Esophagus muscularis mucosa (tissue), 4 donors: ENCODE measurements around the gene KLK3. TPM values are rescaled to one million over a fixed set of nuclear protein-coding genes. Genes with fewer than 3 reads are reported as not detected.

Experiments
- DNase-seq: peaks from one replicate; pipeline ENCODE4 v3.0.0-alpha.2; 2017; ENCODE audit errors: extremely low spot score
- H3K27ac ChIP-seq, 4 donors: fragments of 200-600 bp; sonication (generic); replicated peaks in 1 of 4; 1 replicate in 3 of 4; 2 replicates in 1 of 4; pipeline ENCODE4 v1.5.1; 2016 to 2019; ENCODE audit warnings: mild to moderate bottlenecking in 1 of 4
- H3K27me3 ChIP-seq, 4 donors: fragments of 200-600 bp; sonication (generic); one replicate each; pipeline versions ENCODE4 v1.5.1 to v1.6.0; 2016 to 2019
- H3K36me3 ChIP-seq, 4 donors: fragments of 200-600 bp; sonication (generic); one replicate each; pipeline ENCODE4 v1.5.1; 2016 to 2019
- H3K4me1 ChIP-seq, 4 donors: fragments of 200-600 bp; sonication (generic); one replicate each; pipeline ENCODE4 v1.5.1; 2016 to 2019
- H3K4me3 ChIP-seq, 4 donors: fragments of 200-600 bp; sonication (generic); 1 replicate in 2 of 4; 2 replicates in 2 of 4; pipeline ENCODE4 v1.5.1; 2016 to 2019; ENCODE audit warnings: mild to moderate bottlenecking in 4 of 4, moderate library complexity in 1 of 4
- H3K9me3 ChIP-seq, 4 donors: fragments of 200-600 bp; sonication (generic); 1 replicate in 3 of 4; 2 replicates in 1 of 4; pipeline ENCODE4 v1.5.1; 2016 to 2019
- CTCF ChIP-seq, 3 experiments: fragments of 200-600 bp in 2 of 3; fragments of 450-650 bp in 1 of 3; sonication (generic) in 2 of 3; IDR thresholded peaks; one replicate each; pipeline ENCODE4 v1.5.1; 2017 to 2019; ENCODE audit warnings: antibody characterized with exemption in 3 of 3, mild to moderate bottlenecking in 2 of 3, moderate library complexity in 1 of 3
- EP300 ChIP-seq: sonication (generic); formaldehyde crosslinking; IDR thresholded peaks from one replicate; pipeline ENCODE4 v1.6.1; 2017; ENCODE audit warnings: antibody characterized with exemption
- POLR2A ChIP-seq: fragments of 450-650 bp; IDR thresholded peaks from one replicate; pipeline ENCODE4 v1.6.1; 2017; ENCODE audit warnings: antibody characterized with exemption, moderate library complexity, mild to moderate bottlenecking, low read depth
- POLR2AphosphoS5 ChIP-seq, 2 donors: sonication (generic); formaldehyde crosslinking; IDR thresholded peaks; one replicate each; pipeline ENCODE4 v1.6.1; 2017; ENCODE audit warnings: antibody characterized with exemption in 2 of 2
- WGBS: methylation state at CpG from one replicate; pipeline ENCODE4 v1.1.5; 2018; 5-methylcytosine and 5-hydroxymethylcytosine counted together
- intact Hi-C: fragments of 100-400 bp; cut with DNase I; formaldehyde crosslinking; loops from one replicate; pipeline ENCODE4 v1.15.1; 2023
- total RNA-seq, 4 donors: library from RNA; depleted of rRNA; stranded (reverse); fragments of >200 nt; gene quantifications; one replicate each; pipeline versions ENCODE4 v1.1.0 to v1.2.1, GENCODE V29; 2016

The KLK3 gene
- total RNA-seq, 4 donors from 2014 or later, result not detected

- no peaks in the 10 kb centered on the region for H3K36me3 ChIP-seq
- no peaks in the 10 kb centered on the region for H3K9me3 ChIP-seq
- peaks cover 0 to 79% (median 31%) of the 10 kb centered on the region in 4 donors for H3K27me3 ChIP-seq
- no peak overlapping the region for H3K4me3 ChIP-seq
- no peak overlapping the region for H3K27ac ChIP-seq
- WGBS, result 63% methylated on average over 7 of the region's 7 CpGs
- TF ChIP-seq POLR2AphosphoS5 (IDR thresholded peaks at IDR 0.05) (no peak), CTCF (IDR thresholded peaks at IDR 0.05) (no peak), POLR2A (no peak), EP300 (no peak)
- intact Hi-C loops, result no loop called here
- DNase-seq, result no peak
- H3K4me1 ChIP-seq, result peaks cover 3 to 21% (median 19%) of the 10 kb centered on the region in 4 donors
Measured at GRCh38 chr19:50822661-50823208, 32.0 kb upstream of the KLK3 start.

GRCh38 chr19:50823389-50824042 is 31.2 kb upstream of the KLK3 start, which contains the start of gene KLK1:
Gene KLK1 (minus strand): TSS chr19:50823787. CDS start chr19:50823748, 39 bp downstream.
- DNase-seq, result no peak
- 68% methylated on average over 10 of the region's 14 CpGs for WGBS
- Histone ChIP-seq H3K27ac (no peak within 1 kb of the TSS), H3K36me3 (no peaks in the 10 kb centered on the region), H3K4me1 (peaks cover 0 to 14% (median 12%) of the 10 kb centered on the region in 4 donors), H3K27me3 (peaks cover 0 to 79% (median 25%) of the 10 kb centered on the region in 4 donors), H3K9me3 (no peaks in the 10 kb centered on the region), H3K4me3 (no peak within 1 kb of the TSS)
- intact Hi-C loops, result no loop called here
- TF ChIP-seq POLR2AphosphoS5 (IDR thresholded peaks at IDR 0.05) (no peak), EP300 (no peak), CTCF (IDR thresholded peaks at IDR 0.05) (no peak), POLR2A (no peak)

- Histone ChIP-seq H3K27me3 (peaks cover 0 to 74% (median 5%) of the 10 kb centered on the region in 4 donors), H3K9me3 (no peaks in the 10 kb centered on the region), H3K4me1 (no peaks in the 10 kb centered on the region), H3K36me3 (no peaks in the 10 kb centered on the region), H3K27ac (no peak overlapping the region), H3K4me3 (no peak overlapping the region)
- DNase-seq, result no peak
- TF ChIP-seq CTCF (IDR thresholded peaks at IDR 0.05) (no peak), POLR2A (no peak), EP300 (no peak), POLR2AphosphoS5 (IDR thresholded peaks at IDR 0.05) (no peak)
- intact Hi-C loops, result no loop called here
- WGBS, result 79% methylated on average over 43 of the region's 43 CpGs
Measured at GRCh38 chr19:50826492-50827240, 28.0 kb upstream of the KLK3 start.

DNA sequence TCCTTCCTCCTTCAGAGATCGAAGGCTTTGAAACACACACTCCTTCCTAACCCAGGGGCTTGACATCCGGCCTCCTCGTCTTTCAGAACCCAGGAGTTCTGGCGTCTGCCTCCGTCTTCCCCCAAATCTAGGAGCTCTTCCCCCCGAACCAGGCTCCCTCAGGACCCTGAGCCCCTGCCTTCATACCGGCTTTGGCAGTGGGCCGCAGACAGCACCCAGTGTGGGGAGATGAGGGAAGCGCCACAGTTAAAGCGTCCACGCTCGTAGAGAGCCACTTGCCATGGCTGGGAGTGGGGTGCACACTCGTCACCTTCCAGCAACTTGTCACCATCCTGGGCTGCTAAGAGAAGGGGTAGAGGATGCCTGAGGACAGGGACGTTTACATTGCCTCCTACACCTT is 27.2 kb upstream of the KLK3 start:
- Histone ChIP-seq H3K27me3 (peaks cover 0 to 70% (median 3%) of the 10 kb centered on the region in 4 donors), H3K27ac (no peak overlapping the region), H3K4me3 (no peak overlapping the region), H3K9me3 (no peaks in the 10 kb centered on the region), H3K4me1 (no peaks in the 10 kb centered on the region), H3K36me3 (no peaks in the 10 kb centered on the region)
- TF ChIP-seq POLR2AphosphoS5 (IDR thresholded peaks at IDR 0.05) (no peak), CTCF (IDR thresholded peaks at IDR 0.05) (no peak), POLR2A (no peak), EP300 (no peak)
- intact Hi-C loops, result no loop called here
- no peak for DNase-seq
- WGBS, result 79% methylated on average over 14 of the region's 14 CpGs
